ENCODE results near the gene ATG2B.

GRCh38 chr14:96359959-96360358 is 3.2 kb downstream of the ATG2B start:
- TF ChIP-seq POLR2A (IDR thresholded peaks at IDR 0.05) (no peak), CTCF (IDR thresholded peaks at IDR 0.05) (no peak)

Data from thyroid gland (tissue), 4 donors.